Keratinocyte (primary cell): ENCODE data around the gene DIAPH1. TPM values are rescaled to one million over a fixed set of nuclear protein-coding genes. Genes with fewer than 3 reads are reported as not detected.
A peak's percentile ranks its signal among the peaks of the same experiment; 100 is the strongest.

ENCODE experiments used
- DNase-seq: peaks from one replicate; pipeline ENCODE4 v3.0.0-alpha.2; 2011; ENCODE audit warnings: low read depth, missing footprints, low spot score
- FAIRE-seq: peaks from 2 replicates; lab custom pipeline; 2011; peaks lifted over from hg19 to GRCh38; lab: Jason Lieb, UNC
- H2AFZ ChIP-seq: 2 replicates; pipeline ENCODE4 v1.6.0; 2012; ENCODE audit warnings: low read length, control low read depth, inconsistent platforms; ENCODE audit not compliant: control insufficient read depth
- H3K27ac ChIP-seq: 2 replicates; pipeline ENCODE4 v1.5.1; 2011; ENCODE audit warnings: low read length; ENCODE audit not compliant: control insufficient read depth, insufficient read depth
- H3K27me3 ChIP-seq: 3 replicates; pipeline ENCODE4 v1.6.0; 2011; ENCODE audit warnings: low read length; ENCODE audit not compliant: control insufficient read depth, insufficient read depth; ENCODE audit errors: extremely low read depth
- H3K36me3 ChIP-seq, 2 experiments: 2 replicates in 1 of 2; 3 replicates in 1 of 2; pipeline ENCODE4 v1.5.1; 2011; ENCODE audit warnings: low read length in 2 of 2, mild to moderate bottlenecking in 1 of 2; ENCODE audit not compliant: control insufficient read depth in 2 of 2, insufficient read depth in 2 of 2; ENCODE audit errors: extremely low read depth in 1 of 2
- H3K4me1 ChIP-seq: 3 replicates; pipeline ENCODE4 v1.5.1; 2011; ENCODE audit warnings: low read length; ENCODE audit not compliant: control insufficient read depth, insufficient read depth; ENCODE audit errors: extremely low read depth
- H3K4me2 ChIP-seq: 3 replicates; pipeline ENCODE4 v1.6.0; 2011; ENCODE audit warnings: low read depth, low read length; ENCODE audit not compliant: control insufficient read depth, insufficient read depth; ENCODE audit errors: extremely low read depth
- H3K4me3 ChIP-seq, 3 experiments: fragments of 200-600 bp in 1 of 3; sonication (generic) in 1 of 3; 2 replicates in 2 of 3; 3 replicates in 1 of 3; pipeline ENCODE4 v1.5.1; 2011 to 2016; ENCODE audit warnings: low read length in 3 of 3, mild to moderate bottlenecking in 3 of 3, control low read depth in 2 of 3, inconsistent platforms in 1 of 3, low read depth in 1 of 3, mixed read lengths in 1 of 3, mixed run types in 1 of 3, moderate library complexity in 1 of 3; ENCODE audit not compliant: control insufficient read depth in 2 of 3, insufficient read depth in 2 of 3; ENCODE audit errors: extremely low read depth in 1 of 3
- H3K79me2 ChIP-seq: 2 replicates; pipeline ENCODE4 v1.6.0; 2012; ENCODE audit warnings: low read length; ENCODE audit not compliant: control insufficient read depth, insufficient read depth
- H3K9ac ChIP-seq: 3 replicates; pipeline ENCODE4 v1.6.0; 2011; ENCODE audit warnings: low read length; ENCODE audit not compliant: control insufficient read depth, insufficient read depth; ENCODE audit errors: extremely low read depth
- H3K9me1 ChIP-seq: 3 replicates; pipeline ENCODE4 v1.6.0; 2011; ENCODE audit warnings: low read length; ENCODE audit not compliant: control insufficient read depth, insufficient read depth; ENCODE audit errors: extremely low read depth
- H3K9me3 ChIP-seq: 2 replicates; pipeline ENCODE4 v1.5.1; 2012; ENCODE audit warnings: low read depth, low read length; ENCODE audit not compliant: control insufficient read depth
- H4K20me1 ChIP-seq: 3 replicates; pipeline ENCODE4 v1.6.0; 2011; ENCODE audit warnings: low read length; ENCODE audit not compliant: control insufficient read depth, insufficient read depth; ENCODE audit errors: extremely low read depth
- CTCF ChIP-seq, 3 experiments: IDR thresholded peaks in 1 of 3; conservative IDR thresholded peaks in 1 of 3; optimal IDR thresholded peaks in 1 of 3; 2 replicates in 2 of 3; 3 replicates in 1 of 3; pipeline versions ENCODE3 to v1.5.1; 2011; ENCODE audit warnings: low read length in 3 of 3, mild to moderate bottlenecking in 3 of 3, moderate library complexity in 2 of 3, control low read depth in 1 of 3, inconsistent platforms in 1 of 3; ENCODE audit not compliant: insufficient read depth in 2 of 3; ENCODE audit errors: extremely low read depth in 1 of 3
- EZH2 ChIP-seq: IDR thresholded peaks from one replicate; pipeline ENCODE4 v1.6.1; 2012; ENCODE audit warnings: inconsistent platforms, mild to moderate bottlenecking, low read length, moderate library complexity
- dilution Hi-C: fragments of 300-500 bp; cut with MboI; formaldehyde crosslinking; loops from one replicate; pipeline ENCODE4 v1.7.0; 2020; ENCODE audit warnings: low sequenced_read_pairs; ENCODE audit not compliant: extremely low pct_ligation_motif_present
- polyA plus RNA-seq, 5 experiments: library from polyadenylated mRNA; depleted of rRNA in 3 of 5; stranded (reverse) in 3 of 5; stranded (forward) in 1 of 5; unstranded in 1 of 5; fragments of >200 nt; gene quantifications; 1 replicate in 1 of 5; 2 replicates in 3 of 5; 3 replicates in 1 of 5; pipeline versions ENCODE4 v1.2.1 to v1.2.3, GENCODE V29; 2011 to 2012; ENCODE audit warnings: missing spikeins in 2 of 5, low read depth in 1 of 5, low replicate concordance in 1 of 5

The DIAPH1 gene
- polyA plus RNA-seq, 1 donor (not counting 4 experiments of a cell fraction or from before 2014, with no cell fraction given): 72.0 TPM

- no peak for DNase-seq
- no peaks in the 10 kb centered on the region for H3K9me3 ChIP-seq
- peak overlapping the region; percentile 93 for H3K9ac ChIP-seq
- dilution Hi-C loops: no loop called here
- peak; percentile 66 for FAIRE-seq
- peak overlapping the region; percentile 76 to 91 (median 83) for H3K4me3 ChIP-seq
- no peaks in the 10 kb centered on the region for H3K9me1 ChIP-seq
- H3K79me2 ChIP-seq: peaks cover 53% of the 10 kb centered on the region
- peaks cover 6 to 21% of the 10 kb centered on the region in 2 experiments for H3K36me3 ChIP-seq
- peaks cover 22% of the 10 kb centered on the region for H3K4me1 ChIP-seq
- H3K27me3 ChIP-seq: no peaks in the 10 kb centered on the region
- H3K27ac ChIP-seq: peak overlapping the region; percentile 83
- H4K20me1 ChIP-seq: peaks cover 6% of the 10 kb centered on the region
- peak overlapping the region; percentile 92 for H3K4me2 ChIP-seq
- TF ChIP-seq EZH2 (no peak), CTCF (optimal IDR thresholded peaks at IDR 0.05 in 1 of 3, IDR thresholded peaks at IDR 0.05 in 1 of 3, conservative IDR thresholded peaks at IDR 0.05 in 1 of 3; ENCODE audit: extremely low read depth in 1 of 3, insufficient read depth in 2 of 3, low read length in 3 of 3) (no peak)
- peak overlapping the region; percentile 80 for H2AFZ ChIP-seq
Observed at GRCh38 chr5:141618030-141618803, 583 bp downstream of the DIAPH1 start.

DNA sequence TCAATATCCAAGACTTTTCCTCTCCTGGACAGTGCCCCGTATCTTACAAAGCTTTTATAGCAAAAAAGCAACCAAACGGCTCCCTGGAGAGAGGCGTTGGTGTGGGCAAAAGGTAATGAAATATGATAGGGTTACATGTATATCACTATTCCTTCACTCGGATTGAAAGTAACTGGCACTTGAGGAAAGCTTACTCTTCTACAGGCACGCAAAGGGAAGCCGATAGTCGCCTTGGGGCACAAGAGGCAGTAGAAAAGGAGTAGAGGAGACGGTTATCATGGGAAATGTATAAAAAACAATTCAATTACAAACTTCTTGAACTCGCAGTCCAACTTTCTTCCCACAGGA lies 1.1 kb downstream of the DIAPH1 start:
- dilution Hi-C loops: no loop called here
- Histone ChIP-seq H4K20me1 (peaks cover 6% of the 10 kb centered on the region), H3K79me2 (peaks cover 59% of the 10 kb centered on the region), H3K36me3 (peaks cover 6 to 19% of the 10 kb centered on the region in 2 experiments), H3K4me2 (peak overlapping the region; percentile 92), H2AFZ (no peak overlapping the region), H3K9ac (peak overlapping the region; percentile 93), H3K4me1 (peaks cover 22% of the 10 kb centered on the region), H3K9me1 (no peaks in the 10 kb centered on the region), H3K27me3 (no peaks in the 10 kb centered on the region), H3K4me3 (peak overlapping the region; percentile 76 to 91 (median 83)), H3K27ac (peak overlapping the region; percentile 83), H3K9me3 (no peaks in the 10 kb centered on the region)
- FAIRE-seq (no peak), DNase-seq (no peak)
- no peak for TF ChIP-seq CTCF (optimal IDR thresholded peaks at IDR 0.05 in 1 of 3, IDR thresholded peaks at IDR 0.05 in 1 of 3, conservative IDR thresholded peaks at IDR 0.05 in 1 of 3; ENCODE audit: extremely low read depth in 1 of 3, insufficient read depth in 2 of 3, low read length in 3 of 3)
- TF ChIP-seq EZH2: no peak
